HAP-1 (cell line): ENCODE measurements around the gene IRAK1.
"Not testable (repeated sequence)": the region's sequence is repeated elsewhere in the genome, so short reads cannot be mapped to it uniquely, and the experiment has no call there.

Source experiments
- DNase-seq, 2 experiments: peaks; one replicate each; pipeline ENCODE4 v3.0.0-alpha.2; 2016 to 2020; ENCODE audit warnings: low spot score in 2 of 2
- H3K27me3 ChIP-seq: fragments of 250-450 bp; sonication (Bioruptor Pico); 2 replicates; pipeline ENCODE4 v1.5.1; 2020; ENCODE audit warnings: low read depth, mild to moderate bottlenecking, moderate library complexity
- H3K36me3 ChIP-seq: fragments of 250-450 bp; sonication (Bioruptor Pico); replicated peaks from 2 replicates; pipeline ENCODE4 v1.5.1; 2020; ENCODE audit warnings: mild to moderate bottlenecking
- H3K4me1 ChIP-seq: fragments of 250-450 bp; sonication (Bioruptor Pico); 2 replicates; pipeline ENCODE4 v1.5.1; 2020; ENCODE audit warnings: mild to moderate bottlenecking
- H3K4me3 ChIP-seq: fragments of 250-450 bp; sonication (Bioruptor Pico); 2 replicates; pipeline ENCODE4 v1.5.1; 2020; ENCODE audit warnings: mild to moderate bottlenecking, moderate library complexity
- H3K9me3 ChIP-seq: fragments of 250-450 bp; sonication (Bioruptor Pico); 2 replicates; pipeline ENCODE4 v1.5.1; 2020; ENCODE audit warnings: mild to moderate bottlenecking, moderate library complexity
- in situ Hi-C: fragments of 300-500 bp; cut with MboI; formaldehyde crosslinking; loops from 3 replicates; pipeline ENCODE4 v1.14.3; 2020; ENCODE audit warnings: low sequenced_read_pairs, inconsistent platforms, mixed read lengths

The IRAK1 gene

GRCh38 chrX:153993079-153993478, 26.6 kb downstream of the IRAK1 start:
- no peaks in the 10 kb centered on the region for H3K4me1 ChIP-seq
- in situ Hi-C loops = no loop called here
- H3K9me3 ChIP-seq = no peaks in the 10 kb centered on the region
- no peaks in the 10 kb centered on the region for H3K36me3 ChIP-seq
- no peak overlapping the region for H3K4me3 ChIP-seq
- H3K27me3 ChIP-seq = no peaks in the 10 kb centered on the region
- DNase-seq = no peak

GRCh38 chrX:153992180-153992579, 27.5 kb downstream of the IRAK1 start:
- Histone ChIP-seq H3K36me3 (no peaks in the 10 kb centered on the region), H3K27me3 (no peaks in the 10 kb centered on the region), H3K9me3 (no peaks in the 10 kb centered on the region), H3K4me1 (no peaks in the 10 kb centered on the region), H3K4me3 (no peak overlapping the region)
- in situ Hi-C loops = no loop called here
- DNase-seq = no peak

- no peaks in the 10 kb centered on the region for H3K36me3 ChIP-seq
Observed at GRCh38 chrX:153991013-153991580, 28.6 kb downstream of the IRAK1 start.

GRCh38 chrX:153989973-153990655, 29.6 kb downstream of the IRAK1 start:
- DNase-seq = no peak
- Histone ChIP-seq H3K36me3 (no peaks in the 10 kb centered on the region), H3K4me1 (no peaks in the 10 kb centered on the region), H3K27me3 (no peaks in the 10 kb centered on the region), H3K4me3 (no peak overlapping the region), H3K9me3 (no peaks in the 10 kb centered on the region)
- in situ Hi-C loops = no loop called here

More at GRCh38 chrX:153991013-153991580, 28.6 kb downstream of the IRAK1 start:
- Histone ChIP-seq H3K4me1 (no peaks in the 10 kb centered on the region), H3K27me3 (no peaks in the 10 kb centered on the region), H3K9me3 (no peaks in the 10 kb centered on the region), H3K4me3 (no peak overlapping the region)
- in situ Hi-C loops = no loop called here
- no peak for DNase-seq

- in situ Hi-C loops = no loop called here
- H3K36me3 ChIP-seq = no peaks in the 10 kb centered on the region
Observed at GRCh38 chrX:153988493-153988892, 31.2 kb downstream of the IRAK1 start.

GRCh38 chrX:153984351-153985178, 35.1 kb downstream of the IRAK1 start:
- Histone ChIP-seq H3K9me3 (no peaks in the 10 kb centered on the region), H3K36me3 (no peaks in the 10 kb centered on the region), H3K27me3 (no peaks in the 10 kb centered on the region), H3K4me1 (no peaks in the 10 kb centered on the region), H3K4me3 (no peak overlapping the region)
- in situ Hi-C loops = no loop called here
- no peak for DNase-seq

More at GRCh38 chrX:153988493-153988892, 31.2 kb downstream of the IRAK1 start:
- Histone ChIP-seq H3K9me3 (no peaks in the 10 kb centered on the region), H3K4me1 (no peaks in the 10 kb centered on the region), H3K4me3 (no peak overlapping the region), H3K27me3 (no peaks in the 10 kb centered on the region)
- no peak for DNase-seq

- H3K9me3 ChIP-seq = no peaks in the 10 kb centered on the region
- in situ Hi-C loops = no loop called here
- no peaks in the 10 kb centered on the region for H3K27me3 ChIP-seq
- no peak for DNase-seq
- no peak overlapping the region for H3K4me3 ChIP-seq
- H3K36me3 ChIP-seq = no peaks in the 10 kb centered on the region
- H3K4me1 ChIP-seq = no peaks in the 10 kb centered on the region
Observed at GRCh38 chrX:153983321-153983801, 36.3 kb downstream of the IRAK1 start.

- no peaks in the 10 kb centered on the region for H3K36me3 ChIP-seq
- in situ Hi-C loops = no loop called here
- no peaks in the 10 kb centered on the region for H3K27me3 ChIP-seq
- no peaks in the 10 kb centered on the region for H3K4me1 ChIP-seq
- no peaks in the 10 kb centered on the region for H3K9me3 ChIP-seq
- DNase-seq = no peak
- H3K4me3 ChIP-seq = no peak overlapping the region
Observed at GRCh38 chrX:153981771-153982533, 37.8 kb downstream of the IRAK1 start.

- no peaks in the 10 kb centered on the region for H3K4me1 ChIP-seq
- H3K27me3 ChIP-seq = no peaks in the 10 kb centered on the region
- H3K9me3 ChIP-seq = no peaks in the 10 kb centered on the region
- H3K36me3 ChIP-seq = no peaks in the 10 kb centered on the region
- no peak overlapping the region for H3K4me3 ChIP-seq
- in situ Hi-C loops = no loop called here
- DNase-seq = no peak
Observed at GRCh38 chrX:153981231-153981630, 38.5 kb downstream of the IRAK1 start.

GRCh38 chrX:153980394-153980793, 39.3 kb downstream of the IRAK1 start:
- H3K9me3 ChIP-seq, in situ Hi-C loops, H3K4me3 ChIP-seq, DNase-seq, H3K4me1 ChIP-seq, H3K27me3 ChIP-seq, H3K36me3 ChIP-seq: not testable (repeated sequence)

- Histone ChIP-seq H3K36me3 (peaks cover 9% of the 10 kb centered on the region), H3K27me3 (no peaks in the 10 kb centered on the region), H3K9me3 (no peaks in the 10 kb centered on the region), H3K4me1 (peaks cover 4% of the 10 kb centered on the region; the same call in 1 of the 2 replicates), H3K4me3 (no peak overlapping the region)
- in situ Hi-C loops = no loop called here
- no peak for DNase-seq
Observed at GRCh38 chrX:153974726-153975286, 44.9 kb downstream of the IRAK1 start.

GRCh38 chrX:153974003-153974725, 45.5 kb downstream of the IRAK1 start:
- no peak for DNase-seq
- Histone ChIP-seq H3K4me1 (peaks cover 7% of the 10 kb centered on the region), H3K27me3 (no peaks in the 10 kb centered on the region), H3K36me3 (peaks cover 15% of the 10 kb centered on the region), H3K9me3 (no peaks in the 10 kb centered on the region), H3K4me3 (peak overlapping the region; percentile 44)
- in situ Hi-C loops = no loop called here
